ENCODE results near the gene AKT2.

- TF ChIP-seq CTCF (conservative IDR thresholded peaks at IDR 0.05) (no peak), ZFX (IDR thresholded peaks at IDR 0.05) (no peak)
These were observed 42.0 kb downstream of the AKT2 start for GRCh38 chr19:40243181-40243580.

All from C4-2B (cell line).